HEK293 (cell line): Measurements from ENCODE around the gene TBCK.

Experiments used
- CTCF ChIA-PET: fragments of 350-600 bp; formaldehyde crosslinking; extraction: SDS; loops from one replicate; lab custom pipeline; 2021; ENCODE audit warnings: antibody characterized with exemption; lab: Yijun Ruan, JAX
- POLR2A ChIA-PET: fragments of 300-600 bp; formaldehyde crosslinking; extraction: SDS; loops from one replicate; lab custom pipeline; 2020; ENCODE audit warnings: antibody characterized with exemption, inconsistent platforms; lab: Yijun Ruan, JAX
- H3K27ac ChIP-seq: fragments of 200-500 bp; sonication (Bioruptor generic); 2 replicates; pipeline ENCODE4 v1.5.1; 2014; ENCODE audit warnings: low read depth, low read length, control low read depth, inconsistent platforms; ENCODE audit errors: extremely low read depth
- H3K36me3 ChIP-seq, 2 experiments: fragments of 200-500 bp in 1 of 2; sonication (Bioruptor generic) in 1 of 2; 1 replicate in 1 of 2; 2 replicates in 1 of 2; pipeline ENCODE4 v1.5.1; 2014 to 2017; ENCODE audit warnings: inconsistent platforms in 2 of 2, low read length in 2 of 2; ENCODE audit not compliant: control insufficient read depth in 2 of 2, insufficient read depth in 1 of 2
- H3K4me1 ChIP-seq: fragments of 200-500 bp; sonication (Bioruptor generic); 2 replicates; pipeline ENCODE4 v1.5.1; 2014; ENCODE audit warnings: mild to moderate bottlenecking, low read length, inconsistent platforms; ENCODE audit not compliant: control insufficient read depth, insufficient read depth
- H3K4me3 ChIP-seq: 2 replicates; pipeline ENCODE4 v1.5.1; 2011; ENCODE audit warnings: low read depth, mild to moderate bottlenecking, control low read depth, low read length, moderate library complexity
- H3K9me3 ChIP-seq: fragments of 200-500 bp; sonication (Bioruptor generic); 2 replicates; pipeline ENCODE4 v1.5.1; 2014; ENCODE audit warnings: low read depth, low read length, inconsistent platforms; ENCODE audit not compliant: control insufficient read depth, insufficient read depth
- ATF2 ChIP-seq: fragments of 450-650 bp; formaldehyde crosslinking; IDR thresholded peaks from 2 replicates; pipeline ENCODE4 v1.5.1; 2016; ENCODE audit warnings: missing biosample characterization, missing genetic modification characterization, low read depth
- CTCF ChIP-seq: fragments of 450-650 bp; formaldehyde crosslinking; IDR thresholded peaks from 2 replicates; pipeline ENCODE4 v1.5.1; 2016; ENCODE audit warnings: missing biosample characterization, missing genetic modification characterization
- ELK4 ChIP-seq: IDR thresholded peaks from 2 replicates; pipeline ENCODE4 v1.6.1; 2011; ENCODE audit warnings: mild to moderate bottlenecking, low read depth, low read length, borderline replicate concordance
- RBAK ChIP-seq: fragments of 450-650 bp; formaldehyde crosslinking; IDR thresholded peaks from 2 replicates; pipeline ENCODE4 v1.5.1; 2016; ENCODE audit warnings: missing biosample characterization, missing genetic modification characterization
- SALL2 ChIP-seq: fragments of 450-650 bp; formaldehyde crosslinking; IDR thresholded peaks from 2 replicates; pipeline ENCODE4 v1.5.0; 2017; ENCODE audit warnings: missing biosample characterization, mild to moderate bottlenecking, missing genetic modification characterization, borderline replicate concordance
- TCF7L2 ChIP-seq: IDR thresholded peaks from 2 replicates; pipeline ENCODE4 v1.6.1; 2011; ENCODE audit warnings: low read depth, mild to moderate bottlenecking, inconsistent platforms, low read length, moderate library complexity, borderline replicate concordance
- YY1 ChIP-seq: fragments of 450-650 bp; formaldehyde crosslinking; IDR thresholded peaks from 2 replicates; pipeline ENCODE4 v1.5.1; 2018; ENCODE audit warnings: missing biosample characterization, missing genetic modification characterization
- ZBTB20 ChIP-seq: fragments of 450-650 bp; formaldehyde crosslinking; IDR thresholded peaks from 2 replicates; pipeline ENCODE4 v1.5.1; 2016; ENCODE audit warnings: missing biosample characterization, missing genetic modification characterization
- ZBTB49 ChIP-seq: fragments of 450-650 bp; formaldehyde crosslinking; IDR thresholded peaks from 2 replicates; pipeline ENCODE4 v1.5.1; 2016; ENCODE audit warnings: missing biosample characterization, missing genetic modification characterization, low read depth
- ZBTB7A ChIP-seq: fragments of 450-650 bp; formaldehyde crosslinking; IDR thresholded peaks from 2 replicates; pipeline ENCODE4 v1.5.1; 2016; ENCODE audit warnings: low read depth, missing biosample characterization, missing genetic modification characterization
- ZFHX2 ChIP-seq: fragments of 450-650 bp; formaldehyde crosslinking; conservative IDR thresholded peaks from 2 replicates; pipeline ENCODE4 v1.5.1; 2016; ENCODE audit warnings: missing biosample characterization, missing genetic modification characterization
- ZFP37 ChIP-seq: fragments of 450-650 bp; formaldehyde crosslinking; IDR thresholded peaks from 2 replicates; pipeline ENCODE4 v1.5.1; 2016; ENCODE audit warnings: missing biosample characterization, missing genetic modification characterization
- ZNF214 ChIP-seq: fragments of 450-650 bp; formaldehyde crosslinking; IDR thresholded peaks from 2 replicates; pipeline ENCODE4 v1.5.1; 2017; ENCODE audit warnings: missing biosample characterization, mild to moderate bottlenecking, missing genetic modification characterization, borderline replicate concordance
- ZNF280D ChIP-seq: fragments of 450-650 bp; formaldehyde crosslinking; IDR thresholded peaks from 2 replicates; pipeline ENCODE4 v1.5.1; 2016; ENCODE audit warnings: missing biosample characterization, missing genetic modification characterization
- ZNF350 ChIP-seq: fragments of 450-650 bp; formaldehyde crosslinking; IDR thresholded peaks from 2 replicates; pipeline ENCODE4 v1.5.0; 2017; ENCODE audit warnings: missing biosample characterization, mild to moderate bottlenecking, missing genetic modification characterization
- ZNF433 ChIP-seq: fragments of 450-650 bp; formaldehyde crosslinking; IDR thresholded peaks from 2 replicates; pipeline ENCODE4 v1.5.1; 2016; ENCODE audit warnings: missing biosample characterization, missing genetic modification characterization, low read depth
- ZNF585B ChIP-seq: fragments of 450-650 bp; formaldehyde crosslinking; IDR thresholded peaks from 2 replicates; pipeline ENCODE4 v1.5.1; 2016; ENCODE audit warnings: missing biosample characterization, missing genetic modification characterization
- ZNF692 ChIP-seq: fragments of 450-650 bp; formaldehyde crosslinking; IDR thresholded peaks from 2 replicates; pipeline ENCODE4 v1.5.1; 2016; ENCODE audit warnings: missing biosample characterization, missing genetic modification characterization

TBCK gene

GRCh38 chr4:106038012-106038411 lies 278.0 kb downstream of the TBCK start:
- POLR2A ChIA-PET, result no interaction called here
- H3K36me3 ChIP-seq, result no peaks in the 10 kb centered on the region

GRCh38 chr4:106036848-106037247 lies 279.2 kb downstream of the TBCK start:
- H3K27ac ChIP-seq, result no peak overlapping the region
- POLR2A ChIA-PET, result no interaction called here
- no peaks in the 10 kb centered on the region for H3K9me3 ChIP-seq
- CTCF ChIA-PET, result no interaction called here
- H3K4me1 ChIP-seq, result no peaks in the 10 kb centered on the region
- H3K4me3 ChIP-seq, result no peak overlapping the region
- no peak for TF ChIP-seq ZBTB49 (tag by site-specific recombination)
- TF ChIP-seq ATF2 (tag by site-specific recombination), result no peak
- no peaks in the 10 kb centered on the region for H3K36me3 ChIP-seq

More at GRCh38 chr4:106038012-106038411, 278.0 kb downstream of the TBCK start:
- Histone ChIP-seq H3K4me1 (no peaks in the 10 kb centered on the region), H3K9me3 (no peaks in the 10 kb centered on the region), H3K27ac (no peak overlapping the region), H3K4me3 (no peak overlapping the region)
- CTCF ChIA-PET, result no interaction called here
- TF ChIP-seq ZNF585B (tag by site-specific recombination) (no peak), TCF7L2 (no peak)

- POLR2A ChIA-PET, result interaction anchor here (0.6 kb wide), 1 partner anchor 94 kb away, joined by 3 read pairs; no protein-coding TSS in a partner anchor
- CTCF ChIA-PET, result no interaction called here
Observed at GRCh38 chr4:106036334-106036733, 279.7 kb downstream of the TBCK start.

More at GRCh38 chr4:106036334-106036733, 279.7 kb downstream of the TBCK start:
- TF ChIP-seq CTCF (tag by site-specific recombination), result no peak
- TF ChIP-seq ZNF433 (tag by site-specific recombination), result no peak
- TF ChIP-seq ZNF214 (tag by site-specific recombination), result no peak
- TF ChIP-seq SALL2 (tag by site-specific recombination), result no peak
- no peak for TF ChIP-seq YY1 (tag by site-specific recombination)
- TF ChIP-seq RBAK (tag by site-specific recombination), result no peak
- no peak for TF ChIP-seq ZBTB20
- no peak for TF ChIP-seq ELK4
- no peak for TF ChIP-seq ZFP37
- TF ChIP-seq ZBTB7A (tag by site-specific recombination), result no peak
- TF ChIP-seq ZNF280D, result no peak
- TF ChIP-seq ZNF350 (tag by site-specific recombination), result no peak
- TF ChIP-seq ZFHX2 (tag by site-specific recombination), result no peak
- TF ChIP-seq ZNF692 (tag by site-specific recombination), result no peak
- H3K36me3 ChIP-seq, result no peaks in the 10 kb centered on the region
- no peak overlapping the region for H3K27ac ChIP-seq
- H3K9me3 ChIP-seq, result no peaks in the 10 kb centered on the region
- no peaks in the 10 kb centered on the region for H3K4me1 ChIP-seq
- H3K4me3 ChIP-seq, result no peak overlapping the region
